GM12875 (cell line): ENCODE results near the gene CMKLR1.

Source experiments
- H3K4me3 ChIP-seq: one replicate; pipeline ENCODE4 v1.5.1; 2011; ENCODE audit warnings: low read depth, low read length, control low read depth
- TF ChIP-seq, protein P1 (sequence below): IDR thresholded peaks from 2 replicates; pipeline ENCODE4 v1.5.1; 2011; ENCODE audit warnings: low read depth, mild to moderate bottlenecking, control low read depth, inconsistent platforms, low read length, moderate library complexity, borderline replicate concordance; ENCODE audit not compliant: insufficient read depth

The CMKLR1 gene

DNA sequence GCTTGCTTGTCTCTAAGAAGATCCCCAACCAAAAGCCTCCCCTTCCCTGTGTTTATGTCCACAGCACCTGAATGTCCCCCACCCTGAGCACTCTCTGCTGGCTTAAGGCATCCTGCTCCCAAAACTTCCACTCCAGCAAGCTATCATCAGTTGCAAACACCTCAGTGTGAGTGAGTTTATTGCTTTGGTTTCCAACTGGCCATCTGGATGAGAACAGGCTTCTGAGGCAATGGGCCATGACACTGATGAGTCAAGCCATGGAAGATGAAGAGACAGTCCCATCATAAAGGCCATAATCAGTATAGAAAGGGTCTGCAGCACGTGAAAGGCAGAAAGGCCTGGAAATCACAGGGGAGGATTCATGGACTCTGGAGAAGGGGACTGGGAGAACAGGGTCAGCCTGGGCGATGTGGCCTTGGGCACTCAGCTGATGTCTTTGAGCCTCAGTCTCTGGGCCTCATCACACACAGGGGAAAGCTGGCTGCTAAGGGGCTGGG, 12.8 kb downstream of the CMKLR1 start:
- TF ChIP-seq, protein P1, sequence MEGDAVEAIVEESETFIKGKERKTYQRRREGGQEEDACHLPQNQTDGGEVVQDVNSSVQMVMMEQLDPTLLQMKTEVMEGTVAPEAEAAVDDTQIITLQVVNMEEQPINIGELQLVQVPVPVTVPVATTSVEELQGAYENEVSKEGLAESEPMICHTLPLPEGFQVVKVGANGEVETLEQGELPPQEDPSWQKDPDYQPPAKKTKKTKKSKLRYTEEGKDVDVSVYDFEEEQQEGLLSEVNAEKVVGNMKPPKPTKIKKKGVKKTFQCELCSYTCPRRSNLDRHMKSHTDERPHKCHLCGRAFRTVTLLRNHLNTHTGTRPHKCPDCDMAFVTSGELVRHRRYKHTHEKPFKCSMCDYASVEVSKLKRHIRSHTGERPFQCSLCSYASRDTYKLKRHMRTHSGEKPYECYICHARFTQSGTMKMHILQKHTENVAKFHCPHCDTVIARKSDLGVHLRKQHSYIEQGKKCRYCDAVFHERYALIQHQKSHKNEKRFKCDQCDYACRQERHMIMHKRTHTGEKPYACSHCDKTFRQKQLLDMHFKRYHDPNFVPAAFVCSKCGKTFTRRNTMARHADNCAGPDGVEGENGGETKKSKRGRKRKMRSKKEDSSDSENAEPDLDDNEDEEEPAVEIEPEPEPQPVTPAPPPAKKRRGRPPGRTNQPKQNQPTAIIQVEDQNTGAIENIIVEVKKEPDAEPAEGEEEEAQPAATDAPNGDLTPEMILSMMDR = no peak
- no peak overlapping the region for H3K4me3 ChIP-seq

DNA sequence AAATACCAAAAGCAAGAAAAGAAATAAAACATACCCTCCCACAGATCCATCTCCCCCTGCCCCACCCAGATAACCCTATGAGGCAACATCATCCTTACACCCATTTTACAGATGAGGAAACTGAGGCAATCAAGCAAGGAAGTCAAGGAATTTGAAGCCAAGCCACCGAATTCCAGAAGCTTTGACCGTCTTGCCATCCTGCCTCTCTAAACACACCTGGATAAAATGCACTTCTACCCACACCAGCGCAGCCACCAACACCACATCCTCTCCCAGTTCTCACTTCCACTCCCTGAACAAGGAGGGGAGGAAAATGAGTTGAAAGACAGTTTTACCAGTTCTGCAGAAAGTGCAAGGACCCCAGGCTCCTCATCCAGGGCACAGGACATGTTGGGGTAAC, 13.6 kb downstream of the CMKLR1 start:
- TF ChIP-seq, protein P1 = no peak
- H3K4me3 ChIP-seq = no peak overlapping the region

DNA sequence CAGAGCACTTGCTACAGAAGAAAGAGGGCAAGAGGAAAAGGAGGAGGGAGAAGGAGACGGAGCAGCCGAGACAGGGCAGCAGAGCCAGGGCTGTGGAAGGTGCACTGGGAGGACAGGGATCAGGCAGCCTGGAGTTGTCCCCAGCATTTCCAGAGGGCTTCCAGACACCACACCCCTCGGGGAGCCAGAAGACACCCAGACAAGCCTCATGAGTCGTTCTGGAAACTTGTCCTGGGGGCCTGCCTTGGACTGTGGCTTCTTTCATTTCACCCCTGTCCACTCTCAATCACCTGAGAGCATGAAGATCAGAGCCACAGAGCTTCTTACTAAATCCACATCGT, 14.1 kb downstream of the CMKLR1 start:
- H3K4me3 ChIP-seq = no peak overlapping the region
- TF ChIP-seq, protein P1 = no peak

DNA sequence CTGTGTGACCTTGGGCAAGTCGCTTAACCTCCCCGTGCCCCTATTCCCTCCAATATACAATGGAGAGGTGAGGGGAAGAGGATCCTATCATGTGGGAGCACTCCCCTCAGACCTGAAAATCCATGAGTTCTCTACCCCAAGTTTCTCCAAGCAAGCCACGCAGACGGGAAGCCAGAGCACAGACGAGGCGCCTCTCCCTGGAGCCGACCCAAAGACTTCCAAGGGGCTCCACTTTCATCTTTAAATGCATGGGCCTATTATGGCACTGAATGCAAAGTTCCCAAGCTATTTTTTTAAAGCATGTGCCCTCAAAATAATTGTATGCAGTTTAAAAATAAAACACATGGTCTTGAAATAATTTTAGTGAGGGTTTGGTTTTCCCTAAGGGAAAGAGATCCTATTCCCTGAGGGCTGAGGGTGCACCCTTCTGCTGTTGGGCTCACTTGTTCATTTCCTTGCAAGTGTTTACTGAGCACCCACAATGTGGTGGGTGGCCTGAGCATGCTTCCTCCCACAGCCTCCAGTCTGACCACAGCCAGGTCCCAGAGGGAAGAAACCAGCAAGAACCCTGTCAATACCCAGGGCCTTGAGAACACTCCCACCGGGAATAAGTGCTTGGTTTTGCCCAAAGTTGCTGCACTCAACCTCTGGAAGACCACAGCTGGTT, 14.6 kb downstream of the CMKLR1 start:
- TF ChIP-seq, protein P1 = no peak
- no peak overlapping the region for H3K4me3 ChIP-seq

DNA sequence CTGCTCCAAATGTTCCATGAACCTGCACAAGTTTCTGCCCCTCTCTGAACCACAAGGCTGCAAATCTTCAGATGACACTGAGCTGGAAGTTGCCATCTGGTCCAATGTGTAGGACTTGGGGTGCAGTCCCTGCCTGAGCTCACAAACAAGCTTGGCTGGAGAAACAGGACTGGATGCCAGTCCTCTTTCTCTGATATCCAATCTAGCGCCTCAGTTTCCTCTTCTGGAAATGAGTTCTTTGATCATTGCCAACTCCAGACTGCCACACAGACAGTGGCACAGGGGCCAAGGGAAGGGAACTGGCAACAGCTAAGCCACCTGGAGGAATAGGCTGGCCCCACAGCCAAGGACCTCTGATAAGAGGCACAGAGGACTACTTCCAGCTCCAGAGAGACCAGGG, 15.5 kb downstream of the CMKLR1 start:
- H3K4me3 ChIP-seq = no peak overlapping the region
- TF ChIP-seq, protein P1 = no peak

DNA sequence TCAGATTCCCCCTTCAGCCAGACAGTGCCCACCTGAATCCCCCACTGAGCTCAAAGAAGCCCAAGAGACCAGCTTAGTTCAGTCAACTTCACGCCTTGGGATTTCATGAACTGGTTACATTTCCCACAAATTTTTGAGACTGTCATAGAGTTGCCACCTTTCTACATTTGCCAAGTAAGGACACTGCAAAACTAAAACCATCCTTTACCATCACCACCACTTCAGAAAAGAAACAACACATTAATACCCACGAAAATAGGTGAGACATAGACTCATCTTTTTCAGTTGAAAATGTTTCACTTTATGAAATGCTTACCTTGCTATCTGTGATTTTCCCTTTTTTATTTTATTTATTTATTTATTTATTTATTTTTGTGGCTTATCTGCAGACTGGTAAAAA, 16.1 kb downstream of the CMKLR1 start:
- TF ChIP-seq, protein P1 = no peak
- H3K4me3 ChIP-seq = no peak overlapping the region

DNA sequence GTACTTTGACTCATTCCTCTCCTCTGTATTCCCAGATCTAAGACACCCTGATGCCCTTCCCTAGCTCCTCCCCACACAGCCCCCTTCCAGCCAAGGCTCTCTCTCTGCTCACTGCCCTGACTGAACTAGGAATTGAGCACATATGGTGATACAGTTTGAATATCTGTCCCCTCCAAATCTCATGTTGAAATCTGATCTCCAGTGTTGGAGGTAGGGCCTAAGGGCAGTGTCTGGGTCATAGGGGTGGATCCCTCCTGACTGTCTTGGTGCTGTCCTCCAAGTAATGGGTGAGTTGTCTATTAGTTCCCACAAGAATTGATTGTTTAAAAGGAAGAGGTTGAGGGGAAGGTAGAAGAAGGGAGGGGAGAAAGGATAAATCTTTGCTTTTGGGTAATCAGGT, 17.4 kb downstream of the CMKLR1 start:
- H3K4me3 ChIP-seq = no peak overlapping the region
- TF ChIP-seq, protein P1 = no peak
